Heart left ventricle (tissue), 16 donors: ENCODE data around the gene DTX1. TPM values are rescaled to one million over a fixed set of nuclear protein-coding genes. Genes with fewer than 3 reads are reported as not detected.

Experiments
- ATAC-seq, 4 donors: fragments of 200-7000 bp; cut with Tn5 transposase; one replicate each; pipeline ENCODE4 v1.9.1; 2020 to 2022; ENCODE audit warnings: moderate library complexity in 4 of 4, mild to moderate bottlenecking in 3 of 4, moderate number of reproducible peaks in 1 of 4
- DNase-seq, 5 donors: peaks; one replicate each; pipeline ENCODE4 v3.0.0-alpha.2; 2020
- H3K27ac ChIP-seq, 12 donors: fragments of 200-600 bp; sonication (generic) in 4 of 12; one replicate each; pipeline versions ENCODE4 v1.5.0 to v1.8.0; 2016 to 2022; ENCODE audit warnings: mild to moderate bottlenecking in 2 of 12
- H3K27me3 ChIP-seq, 9 donors: fragments of 200-600 bp; sonication (generic) in 2 of 9; one replicate each; pipeline versions ENCODE4 v1.5.1 to v1.8.0; 2016 to 2022; ENCODE audit warnings: mild to moderate bottlenecking in 3 of 9
- H3K36me3 ChIP-seq, 9 donors: fragments of 200-600 bp; sonication (generic) in 2 of 9; one replicate each; pipeline versions ENCODE4 v1.5.0 to v1.8.0; 2018 to 2022; ENCODE audit warnings: mild to moderate bottlenecking in 2 of 9
- H3K4me1 ChIP-seq, 12 donors: fragments of 200-600 bp; sonication (generic) in 4 of 12; one replicate each; pipeline versions ENCODE4 v1.5.0 to v1.8.0; 2016 to 2022; ENCODE audit warnings: mild to moderate bottlenecking in 3 of 12
- H3K4me3 ChIP-seq, 12 donors: fragments of 200-600 bp; sonication (generic) in 4 of 12; one replicate each; pipeline versions ENCODE4 v1.5.0 to v1.8.0; 2017 to 2022; ENCODE audit warnings: mild to moderate bottlenecking in 9 of 12, moderate library complexity in 4 of 12
- H3K9me3 ChIP-seq, 12 donors: fragments of 200-600 bp; sonication (generic) in 4 of 12; one replicate each; pipeline versions ENCODE4 v1.5.0 to v1.8.0; 2016 to 2022; ENCODE audit warnings: mild to moderate bottlenecking in 1 of 12
- POLR2A ChIP-seq, 2 donors: fragments of 450-650 bp; IDR thresholded peaks; one replicate each; pipeline ENCODE4 v1.6.1; 2017; ENCODE audit warnings: antibody characterized with exemption in 2 of 2, mild to moderate bottlenecking in 2 of 2, moderate library complexity in 2 of 2
- WGBS, 4 donors: extraction: QIAGEN DNeasy Blood & Tissue Kit in 2 of 4; methylation state at CpG; one replicate each; pipeline versions ENCODE4 v1.1.5 to v1.1.7; 2013 to 2018; 5-methylcytosine and 5-hydroxymethylcytosine counted together
- intact Hi-C, 10 donors: fragments of 100-400 bp; cut with DNase I; formaldehyde crosslinking; loops; one replicate each; pipeline versions ENCODE4 v1.11.1 to v1.14.2; 2022
- polyA plus RNA-seq, 2 donors: library from polyadenylated mRNA; stranded (reverse); fragments of 200-250 nt; gene quantifications; one replicate each; pipeline ENCODE4 v1.2.3, GENCODE V29; 2013
- total RNA-seq, 9 donors: library from RNA; depleted of rRNA in 2 of 9; stranded (reverse); fragments of >200 nt in 2 of 9; fragmentation: NEBNext Ultra II Directional in 3 of 9; extraction: Animal tissue kit (Norgen Biotek cat#: 25700) in 3 of 9; gene quantifications; one replicate each; pipeline versions ENCODE4 v1.1.0 to v1.2.4, GENCODE V29; 2016 to 2023
- TF ChIP-seq, protein P1 (sequence below), 12 donors: fragments of 200-600 bp; sonication (generic) in 4 of 12; IDR thresholded peaks; one replicate each; pipeline versions ENCODE4 v1.5.0 to v1.8.0; 2018 to 2022; ENCODE audit warnings: antibody characterized with exemption in 12 of 12, mild to moderate bottlenecking in 5 of 12
- donor health status: ischemic (EF 13 %, LVEDD 7.1; RV severe dilation, severe dysfunction).
- donor health status: healthy with polysubstance abuse.
- donor health status: DM: no; HTN: yes; CAD: no.
- donor health status: DM: no; HTN: no; CAD: no.
- donor health status: ischemic (EF 25% LVEDD 6.9; RV normal size, moderate dysfunction).
- donor health status: ischemic (EF 25% LVEDD 5.7; RV mildly dilated, moderate dysfunction).
- donor health status: healthy.
- donor health status: DM: yes; HTN: yes; CAD: no.
- donor health status: ischemic (EF 35%, LVEDD 5.7; RV mildly dilated, moderate dysfunction).
- donor health status: nonischemic (EF 11% LVEDD 7.7; RV severe dilation, severe dysfunction).
- donor health status: DM: yes; HTN: yes; CAD: no.
- donor health status: PGD.
- donor health status: ischemic (EF 29% LVEDD 5.4; RV normal size, mild dysfunction).
- donor health status: nonischemic (EF 23%, LVEDD 6.1; RV moderate dilation, normal function).

The DTX1 gene
- total and polyA plus RNA-seq, 11 donors = 0.50 to 3.2 (median 1.8) TPM

DNA sequence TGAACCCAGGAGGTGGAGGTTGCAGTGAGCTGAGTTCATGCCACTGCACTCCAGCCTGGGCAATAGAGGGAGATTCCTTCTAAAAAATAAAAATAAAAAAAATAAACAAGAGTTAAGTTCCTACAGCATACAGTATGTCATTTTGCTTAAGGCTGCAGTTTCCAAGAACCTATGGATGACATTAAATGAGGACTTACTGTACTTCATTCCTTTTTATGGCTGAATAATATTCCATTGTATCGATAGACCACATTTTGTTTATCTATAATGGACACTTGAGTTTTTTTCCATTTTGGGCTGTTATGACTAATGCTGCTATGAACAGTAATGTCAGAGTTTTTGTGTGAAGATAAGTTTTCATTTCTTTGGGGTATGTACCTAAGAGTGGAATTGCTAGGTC, 61.6 kb downstream of the DTX1 start:
- intact Hi-C loops = no loop called here

DNA sequence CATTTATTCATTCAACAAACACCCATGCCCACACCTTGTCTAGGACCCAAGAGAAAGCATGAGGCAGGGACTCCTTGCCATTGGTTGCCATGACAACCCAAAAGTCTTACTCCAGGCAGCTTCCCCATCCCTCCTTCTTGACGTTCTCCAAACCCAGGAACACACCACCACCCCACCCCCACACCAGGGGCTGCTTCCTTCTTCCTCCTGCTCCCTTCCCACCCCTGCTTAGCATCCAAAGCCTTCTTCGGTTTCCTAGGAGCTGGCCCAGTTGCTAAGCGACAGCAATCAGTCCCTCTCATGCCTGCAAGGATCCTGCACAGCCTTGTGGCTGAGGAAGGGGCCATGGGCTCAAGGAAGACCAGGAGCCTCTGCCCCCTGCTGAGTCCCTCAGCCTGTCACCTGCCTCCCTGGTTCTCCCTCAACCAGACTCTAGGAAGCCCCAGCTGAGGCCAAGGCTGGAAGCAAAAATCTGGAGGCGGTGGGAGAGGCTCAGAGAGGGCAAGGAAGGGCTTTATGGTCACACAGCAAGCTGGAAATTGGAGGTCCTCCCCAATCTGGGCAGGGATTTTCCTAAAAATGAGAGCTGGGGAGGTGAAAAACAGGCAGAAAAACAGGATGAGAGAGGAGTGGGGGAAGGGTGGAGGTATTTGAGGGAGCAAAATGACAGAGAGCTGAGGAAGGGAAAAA, 63.6 kb downstream of the DTX1 start:
- H3K4me1 ChIP-seq = no peaks in the 10 kb centered on the region
- no peak overlapping the region for H3K27ac ChIP-seq
- H3K36me3 ChIP-seq = no peaks in the 10 kb centered on the region
- intact Hi-C loops = no loop called here
- H3K9me3 ChIP-seq = peaks cover 0 to 18% (median 0%) of the 10 kb centered on the region in 12 donors
- ATAC-seq (no peak), DNase-seq (no peak)
- no peak for TF ChIP-seq POLR2A (IDR thresholded peaks at IDR 0.05)
- TF ChIP-seq, protein P1, sequence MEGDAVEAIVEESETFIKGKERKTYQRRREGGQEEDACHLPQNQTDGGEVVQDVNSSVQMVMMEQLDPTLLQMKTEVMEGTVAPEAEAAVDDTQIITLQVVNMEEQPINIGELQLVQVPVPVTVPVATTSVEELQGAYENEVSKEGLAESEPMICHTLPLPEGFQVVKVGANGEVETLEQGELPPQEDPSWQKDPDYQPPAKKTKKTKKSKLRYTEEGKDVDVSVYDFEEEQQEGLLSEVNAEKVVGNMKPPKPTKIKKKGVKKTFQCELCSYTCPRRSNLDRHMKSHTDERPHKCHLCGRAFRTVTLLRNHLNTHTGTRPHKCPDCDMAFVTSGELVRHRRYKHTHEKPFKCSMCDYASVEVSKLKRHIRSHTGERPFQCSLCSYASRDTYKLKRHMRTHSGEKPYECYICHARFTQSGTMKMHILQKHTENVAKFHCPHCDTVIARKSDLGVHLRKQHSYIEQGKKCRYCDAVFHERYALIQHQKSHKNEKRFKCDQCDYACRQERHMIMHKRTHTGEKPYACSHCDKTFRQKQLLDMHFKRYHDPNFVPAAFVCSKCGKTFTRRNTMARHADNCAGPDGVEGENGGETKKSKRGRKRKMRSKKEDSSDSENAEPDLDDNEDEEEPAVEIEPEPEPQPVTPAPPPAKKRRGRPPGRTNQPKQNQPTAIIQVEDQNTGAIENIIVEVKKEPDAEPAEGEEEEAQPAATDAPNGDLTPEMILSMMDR (IDR thresholded peaks at IDR 0.05) = no peak
- 29 to 37% (median 33%) methylated on average over 4 of the region's 4 CpGs for WGBS, 4 donors
- peaks cover 0 to 16% (median 0%) of the 10 kb centered on the region in 9 donors for H3K27me3 ChIP-seq
- no peak overlapping the region for H3K4me3 ChIP-seq

More for the DNA sequence above, 61.6 kb downstream of the DTX1 start:
- no peak for ATAC-seq
- no peak for TF ChIP-seq POLR2A (IDR thresholded peaks at IDR 0.05)
- TF ChIP-seq, protein P1 (IDR thresholded peaks at IDR 0.05) = no peak
- Histone ChIP-seq H3K4me1 (no peaks in the 10 kb centered on the region), H3K27me3 (peaks cover 0 to 25% (median 5%) of the 10 kb centered on the region in 9 donors), H3K4me3 (no peak overlapping the region), H3K9me3 (peaks cover 0 to 12% (median 0%) of the 10 kb centered on the region in 12 donors), H3K36me3 (no peaks in the 10 kb centered on the region), H3K27ac (no peak overlapping the region)
- no peak for DNase-seq
- WGBS, 4 donors = 93 to 99% (median 97%) methylated on average over 1 of the region's 1 CpG

DNA sequence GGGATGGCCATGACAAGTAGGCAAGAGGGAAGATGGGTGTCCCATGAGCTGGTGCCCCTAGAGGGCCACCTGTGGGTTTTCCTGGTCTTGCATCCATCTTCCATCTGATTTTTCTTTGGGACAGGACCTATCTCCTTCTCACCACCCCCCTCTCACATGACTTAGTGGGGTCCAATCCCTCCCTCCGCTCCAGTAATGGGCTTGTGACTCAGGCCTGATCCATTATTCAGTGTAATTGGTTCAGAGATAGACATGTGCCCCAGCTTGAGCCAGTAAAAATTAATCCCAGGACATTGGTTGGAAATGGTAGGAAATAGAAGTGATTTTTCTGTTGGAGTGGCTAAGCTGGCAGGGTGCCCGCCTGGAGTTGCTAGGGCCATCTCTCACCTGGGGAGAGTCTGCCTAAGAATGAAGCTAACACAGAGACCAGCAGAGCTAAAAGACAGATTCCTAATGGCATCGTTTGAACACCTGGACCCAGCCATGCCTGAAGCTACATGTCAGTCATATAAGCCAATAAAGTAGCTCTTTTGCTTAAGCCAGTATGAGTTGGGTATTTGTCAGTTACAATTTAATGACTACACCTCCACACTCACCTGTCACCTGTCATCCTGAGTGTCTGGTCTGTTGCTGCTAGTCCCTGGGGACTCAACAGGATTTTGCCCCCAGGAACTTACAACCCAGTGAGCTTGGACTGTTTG, 64.3 kb downstream of the DTX1 start:
- intact Hi-C loops = no loop called here
- Histone ChIP-seq H3K36me3 (no peaks in the 10 kb centered on the region), H3K27me3 (peaks cover 0 to 16% (median 0%) of the 10 kb centered on the region in 9 donors), H3K4me3 (no peak overlapping the region), H3K27ac (no peak overlapping the region), H3K9me3 (peaks cover 0 to 18% (median 0%) of the 10 kb centered on the region in 12 donors), H3K4me1 (no peaks in the 10 kb centered on the region)
- DNase-seq = no peak
- 70 to 82% (median 75%) methylated on average over 3 of the region's 3 CpGs for WGBS, 4 donors
- TF ChIP-seq, protein P1 (IDR thresholded peaks at IDR 0.05) = no peak
- no peak for TF ChIP-seq POLR2A (IDR thresholded peaks at IDR 0.05)
- ATAC-seq = no peak

GRCh38 chr12:113127791-113128199, 71.3 kb downstream of the DTX1 start:
- peaks cover 0 to 10% (median 0%) of the 10 kb centered on the region in 12 donors for H3K9me3 ChIP-seq
- WGBS, 4 donors = 25 to 43% (median 37%) methylated on average over 15 of the region's 15 CpGs
- no peak overlapping the region for H3K4me3 ChIP-seq
- TF ChIP-seq, protein P1 (IDR thresholded peaks at IDR 0.05) = no peak
- no peak for TF ChIP-seq POLR2A (IDR thresholded peaks at IDR 0.05)
- intact Hi-C loops = no loop called here
- H3K27me3 ChIP-seq = peaks cover 0 to 22% (median 5%) of the 10 kb centered on the region in 9 donors
- no peak for DNase-seq
- no peak overlapping the region for H3K27ac ChIP-seq
- no peak for ATAC-seq
- no peaks in the 10 kb centered on the region for H3K4me1 ChIP-seq
- no peaks in the 10 kb centered on the region for H3K36me3 ChIP-seq
